ENCODE data around the gene DNAH2.
A peak's percentile ranks its signal among the peaks of the same experiment; 100 is the strongest.

The DNAH2 gene, protein sequence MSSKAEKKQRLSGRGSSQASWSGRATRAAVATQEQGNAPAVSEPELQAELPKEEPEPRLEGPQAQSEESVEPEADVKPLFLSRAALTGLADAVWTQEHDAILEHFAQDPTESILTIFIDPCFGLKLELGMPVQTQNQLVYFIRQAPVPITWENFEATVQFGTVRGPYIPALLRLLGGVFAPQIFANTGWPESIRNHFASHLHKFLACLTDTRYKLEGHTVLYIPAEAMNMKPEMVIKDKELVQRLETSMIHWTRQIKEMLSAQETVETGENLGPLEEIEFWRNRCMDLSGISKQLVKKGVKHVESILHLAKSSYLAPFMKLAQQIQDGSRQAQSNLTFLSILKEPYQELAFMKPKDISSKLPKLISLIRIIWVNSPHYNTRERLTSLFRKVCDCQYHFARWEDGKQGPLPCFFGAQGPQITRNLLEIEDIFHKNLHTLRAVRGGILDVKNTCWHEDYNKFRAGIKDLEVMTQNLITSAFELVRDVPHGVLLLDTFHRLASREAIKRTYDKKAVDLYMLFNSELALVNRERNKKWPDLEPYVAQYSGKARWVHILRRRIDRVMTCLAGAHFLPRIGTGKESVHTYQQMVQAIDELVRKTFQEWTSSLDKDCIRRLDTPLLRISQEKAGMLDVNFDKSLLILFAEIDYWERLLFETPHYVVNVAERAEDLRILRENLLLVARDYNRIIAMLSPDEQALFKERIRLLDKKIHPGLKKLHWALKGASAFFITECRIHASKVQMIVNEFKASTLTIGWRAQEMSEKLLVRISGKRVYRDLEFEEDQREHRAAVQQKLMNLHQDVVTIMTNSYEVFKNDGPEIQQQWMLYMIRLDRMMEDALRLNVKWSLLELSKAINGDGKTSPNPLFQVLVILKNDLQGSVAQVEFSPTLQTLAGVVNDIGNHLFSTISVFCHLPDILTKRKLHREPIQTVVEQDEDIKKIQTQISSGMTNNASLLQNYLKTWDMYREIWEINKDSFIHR (N-terminal part only)

GRCh38 chr17:7716901-7717755, at the start of gene DNAH2:
Gene DNAH2 (plus strand): TSS chr17:7717744. CDS start chr17:7719735, 1,991 bp downstream.
- peak; percentile 76 for DNase-seq

DNA sequence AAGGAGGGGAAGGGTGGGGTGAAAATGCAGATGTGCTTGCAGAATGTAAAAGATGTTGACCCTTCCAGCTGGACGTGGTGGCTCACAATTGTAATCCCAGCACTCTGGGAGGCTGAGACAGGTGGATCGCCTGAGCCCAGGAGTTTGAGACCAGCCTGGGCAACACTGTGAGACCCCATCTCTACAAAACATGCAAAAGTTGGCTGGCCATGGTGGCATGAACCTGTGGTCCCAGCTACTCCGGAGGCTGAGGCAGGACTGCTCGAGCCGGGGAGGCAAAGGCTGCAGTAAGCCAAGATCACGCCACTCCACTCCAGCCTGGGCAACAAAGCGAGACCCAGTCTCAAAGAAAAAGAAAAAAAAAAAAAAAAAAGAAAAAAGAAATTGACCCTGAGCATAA, 49.1 kb upstream of the DNAH2 start:
- DNase-seq, result no peak

- DNase-seq, result no peak
Measured at GRCh38 chr17:7673239-7673638, 44.3 kb upstream of the DNAH2 start.

DNA sequence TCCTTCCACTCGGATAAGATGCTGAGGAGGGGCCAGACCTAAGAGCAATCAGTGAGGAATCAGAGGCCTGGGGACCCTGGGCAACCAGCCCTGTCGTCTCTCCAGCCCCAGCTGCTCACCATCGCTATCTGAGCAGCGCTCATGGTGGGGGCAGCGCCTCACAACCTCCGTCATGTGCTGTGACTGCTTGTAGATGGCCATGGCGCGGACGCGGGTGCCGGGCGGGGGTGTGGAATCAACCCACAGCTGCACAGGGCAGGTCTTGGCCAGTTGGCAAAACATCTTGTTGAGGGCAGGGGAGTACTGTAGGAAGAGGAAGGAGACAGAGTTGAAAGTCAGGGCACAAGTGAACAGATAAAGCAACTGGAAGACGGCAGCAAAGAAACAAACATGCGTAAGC, 42.6 kb upstream of the DNAH2 start:
- no peak for DNase-seq

- no peak for DNase-seq
Measured at GRCh38 chr17:7676533-7676932, 41.0 kb upstream of the DNAH2 start.

DNA sequence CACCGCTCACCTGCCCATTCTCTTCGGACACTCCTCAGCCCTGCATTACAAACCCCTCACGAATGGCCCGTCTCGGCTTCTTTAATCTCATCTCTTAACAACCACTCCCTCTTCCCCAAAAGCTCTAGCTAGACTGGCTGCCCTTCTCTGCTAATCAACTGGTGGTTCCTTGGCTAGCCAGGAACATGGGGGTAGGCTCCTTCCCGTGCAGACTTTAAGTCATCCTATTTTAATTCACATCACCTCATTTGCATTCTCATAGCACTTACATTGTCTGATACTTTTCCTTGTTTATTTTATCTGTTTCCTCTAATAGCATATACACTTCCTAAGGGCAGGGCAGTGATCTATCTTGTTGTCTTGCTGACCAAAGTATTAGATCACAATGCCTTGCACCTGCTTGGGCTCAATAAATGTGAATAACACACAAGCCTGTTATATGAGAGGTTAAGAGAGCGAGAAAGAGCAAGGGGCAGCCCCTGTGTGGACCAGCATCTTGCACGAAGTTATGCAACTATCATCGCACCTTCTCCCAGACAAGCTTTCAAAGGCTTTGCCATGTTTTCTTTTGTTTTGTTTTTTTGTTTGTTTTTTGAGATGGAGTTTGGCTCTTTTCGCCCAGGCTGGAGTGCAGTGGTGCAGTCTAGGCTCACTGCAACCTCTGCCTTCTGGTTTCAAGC, 40.0 kb upstream of the DNAH2 start:
- no peak for DNase-seq

- DNase-seq, result no peak
Measured at GRCh38 chr17:7684851-7685532, 32.6 kb upstream of the DNAH2 start.

- DNase-seq, result peak; percentile 92
Measured at GRCh38 chr17:7685533-7686221, 31.9 kb upstream of the DNAH2 start.

GRCh38 chr17:7686222-7687071, 31.1 kb upstream of the DNAH2 start:
- peak; percentile 92 for DNase-seq

DNA sequence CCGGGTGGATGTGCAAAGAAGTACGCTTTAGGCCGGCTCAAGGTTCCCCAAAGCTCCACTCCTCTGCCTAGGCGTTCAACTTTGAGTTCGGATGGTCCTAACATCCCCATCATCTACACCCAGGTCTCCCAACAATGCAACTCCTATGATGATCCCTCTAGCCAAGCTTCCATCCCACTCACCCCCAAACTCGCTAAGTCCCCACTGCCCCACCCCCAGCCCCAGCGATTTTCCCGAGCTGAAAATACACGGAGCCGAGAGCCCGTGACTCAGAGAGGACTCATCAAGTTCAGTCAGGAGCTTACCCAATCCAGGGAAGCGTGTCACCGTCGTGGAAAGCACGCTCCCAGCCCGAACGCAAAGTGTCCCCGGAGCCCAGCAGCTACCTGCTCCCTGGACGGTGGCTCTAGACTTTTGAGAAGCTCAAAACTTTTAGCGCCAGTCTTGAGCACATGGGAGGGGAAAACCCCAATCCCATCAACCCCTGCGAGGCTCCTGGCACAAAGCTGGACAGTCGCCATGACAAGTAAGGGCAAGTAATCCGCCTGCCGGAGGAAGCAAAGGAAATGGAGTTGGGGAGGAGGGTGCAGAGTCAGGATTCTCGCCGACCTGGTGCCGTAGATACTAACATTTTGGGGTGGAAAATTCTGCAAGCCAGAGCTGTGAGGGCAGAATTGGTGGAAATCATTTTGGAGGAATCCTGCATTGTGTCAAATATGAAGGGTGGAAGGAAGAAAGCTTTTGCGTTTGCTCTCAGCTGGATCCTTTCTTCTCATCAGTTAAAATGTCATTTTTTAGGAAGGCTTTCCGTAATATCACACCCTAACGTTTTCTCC, 30.3 kb upstream of the DNAH2 start, which contains the start of gene TP53:
Gene TP53, minus strand, starts transcription at position 419 of the 836 bp plus-strand sequence. CDS start 10,896 bp downstream, outside the sequence.
- DNase-seq, result peak; percentile 65

DNA sequence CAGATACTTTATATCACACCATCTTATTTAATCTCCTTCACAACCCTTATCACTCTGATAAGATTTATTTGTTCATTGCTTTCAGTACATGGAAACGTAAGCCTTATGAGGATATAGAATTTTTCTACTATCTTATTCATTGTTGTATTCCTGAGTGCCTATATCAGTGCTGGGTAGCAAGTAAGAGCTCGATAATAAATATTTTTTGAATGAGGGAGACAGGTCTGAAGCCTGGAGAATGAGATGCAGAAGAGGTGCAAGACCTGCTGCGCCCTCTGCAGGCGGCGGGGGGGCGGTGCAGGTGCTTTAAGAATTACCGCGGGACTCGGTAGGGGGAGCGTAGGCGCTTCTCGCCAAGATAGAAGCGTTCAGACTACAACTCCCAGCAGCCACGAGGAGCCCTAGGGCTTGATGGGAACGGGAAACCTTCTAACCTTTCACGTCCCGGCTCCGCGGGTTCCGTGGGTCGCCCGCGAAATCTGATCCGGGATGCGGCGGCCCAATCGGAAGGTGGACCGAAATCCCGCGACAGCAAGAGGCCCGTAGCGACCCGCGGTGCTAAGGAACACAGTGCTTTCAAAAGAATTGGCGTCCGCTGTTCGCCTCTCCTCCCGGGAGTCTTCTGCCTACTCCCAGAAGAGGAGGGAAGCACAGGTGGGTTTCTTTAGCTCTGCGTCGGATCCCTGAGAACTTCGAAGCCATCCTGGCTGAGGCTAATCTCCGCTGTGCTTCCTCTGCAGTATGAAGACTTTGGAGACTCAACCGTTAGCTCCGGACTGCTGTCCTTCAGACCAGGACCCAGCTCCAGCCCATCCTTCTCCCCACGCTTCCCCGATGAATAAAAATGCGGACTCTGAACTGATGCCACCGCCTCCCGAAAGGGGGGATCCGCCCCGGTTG, 29.4 kb upstream of the DNAH2 start, which contains the start of gene WRAP53:
Gene WRAP53, plus strand, starts transcription at position 570 of the 900 bp plus-strand sequence. Its CDS starts 172 bp downstream, at position 742.
- DNase-seq, result peak; percentile 91

- no peak for DNase-seq
Measured at GRCh38 chr17:7688808-7689316, 28.7 kb upstream of the DNAH2 start.

DNA sequence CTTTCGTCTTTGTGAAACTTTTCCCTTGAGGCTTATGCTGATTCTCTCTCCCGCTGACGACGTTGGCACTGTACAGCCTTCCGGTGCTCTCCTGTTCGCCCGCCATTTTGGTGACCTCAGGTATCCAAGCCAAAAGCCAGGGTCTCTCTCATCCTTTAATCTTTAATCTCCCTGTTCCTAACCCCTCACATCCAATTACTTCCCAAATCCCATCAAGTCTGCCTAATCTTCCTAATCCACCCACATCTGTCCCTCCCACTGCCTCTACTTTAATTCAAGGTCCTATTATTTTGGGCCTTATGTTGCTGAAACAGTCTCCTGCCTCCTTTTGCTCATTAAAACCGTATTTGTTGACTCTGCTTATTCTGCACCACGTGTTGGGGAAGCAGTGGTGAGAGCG, 22.0 kb upstream of the DNAH2 start:
- no peak for DNase-seq

DNA sequence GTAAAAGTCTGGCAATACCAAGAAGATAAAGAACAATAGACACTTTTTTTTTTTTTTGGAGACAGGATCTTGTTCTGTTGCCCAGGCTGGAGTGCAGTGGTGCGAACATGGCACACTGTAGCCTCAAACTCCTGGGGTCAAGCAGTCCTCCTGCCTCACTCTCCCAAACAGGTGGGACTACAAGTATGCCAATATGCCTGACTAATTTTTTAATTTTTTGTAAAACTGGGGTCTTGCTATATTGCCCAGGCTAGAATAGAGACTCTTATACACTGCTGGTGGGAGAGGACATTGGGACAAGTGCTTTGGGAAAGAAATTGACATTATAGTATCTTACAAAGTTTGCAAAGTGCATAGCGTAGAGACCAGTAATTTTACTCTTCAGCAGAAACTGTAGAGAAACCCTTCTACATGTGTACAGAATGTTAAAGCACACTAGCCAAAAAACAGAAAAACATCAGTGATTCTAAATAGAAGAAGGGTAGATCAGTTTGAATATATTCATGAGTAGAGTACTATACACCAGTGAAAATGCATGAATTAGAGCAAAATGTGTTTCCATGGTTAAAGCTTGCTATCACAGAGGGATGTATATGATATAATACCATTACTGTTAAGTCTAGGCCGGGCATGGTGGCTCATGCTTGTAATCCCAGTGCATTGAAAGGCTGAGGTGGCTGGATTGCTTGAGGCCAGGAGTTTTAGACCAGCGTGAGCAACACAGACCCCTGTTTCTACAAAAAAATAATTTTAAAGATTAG, 19.5 kb upstream of the DNAH2 start:
- no peak for DNase-seq

GRCh38 chr17:7700510-7700909, 17.0 kb upstream of the DNAH2 start:
- DNase-seq, result no peak

DNA sequence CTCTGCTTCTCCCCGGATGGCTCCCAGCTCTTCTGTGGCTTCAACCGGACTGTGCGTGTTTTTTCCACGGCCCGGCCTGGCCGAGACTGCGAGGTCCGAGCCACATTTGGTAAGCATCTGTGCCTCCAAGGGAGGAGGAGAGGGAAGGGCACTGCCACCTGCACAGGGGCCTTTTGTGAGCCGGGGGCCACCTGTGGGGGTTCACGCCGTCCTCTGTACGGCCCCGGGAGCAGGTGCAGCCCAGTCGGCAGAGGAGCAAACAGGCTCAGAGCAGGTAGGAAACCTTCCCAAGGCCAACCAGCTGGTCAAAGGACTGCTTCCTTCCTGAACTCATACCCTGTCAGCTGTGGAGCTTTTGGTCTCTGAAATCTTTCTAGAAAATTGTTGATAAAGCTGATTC, 15.9 kb upstream of the DNAH2 start:
- no peak for DNase-seq

DNA sequence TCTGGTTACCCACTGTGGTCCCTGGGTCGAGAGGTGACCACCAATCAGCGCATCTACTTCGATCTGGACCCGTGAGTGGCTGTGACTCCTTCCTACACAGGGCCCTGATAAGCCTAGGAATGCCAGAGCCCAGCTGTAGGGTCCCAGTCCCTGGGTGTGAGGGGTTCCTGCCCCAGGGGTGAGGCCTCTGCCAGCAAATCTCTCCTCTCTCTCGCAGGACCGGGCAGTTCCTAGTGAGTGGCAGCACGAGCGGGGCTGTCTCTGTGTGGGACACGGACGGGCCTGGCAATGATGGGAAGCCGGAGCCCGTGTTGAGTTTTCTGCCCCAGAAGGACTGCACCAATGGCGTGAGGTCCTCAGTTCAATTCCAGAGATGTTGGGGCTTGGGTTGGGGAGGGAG, 14.8 kb upstream of the DNAH2 start:
- DNase-seq, result no peak

Measured in NCI-H526 treated with DMSO at 0.1 percent for 48 hours (cell line).